ENCODE results near the gene BICDL2. TPM values are rescaled to one million over a fixed set of nuclear protein-coding genes. Genes with fewer than 3 reads are reported as not detected.

The BICDL2 gene
- total RNA-seq, 1 experiment from 2014 or later = not detected

DNA sequence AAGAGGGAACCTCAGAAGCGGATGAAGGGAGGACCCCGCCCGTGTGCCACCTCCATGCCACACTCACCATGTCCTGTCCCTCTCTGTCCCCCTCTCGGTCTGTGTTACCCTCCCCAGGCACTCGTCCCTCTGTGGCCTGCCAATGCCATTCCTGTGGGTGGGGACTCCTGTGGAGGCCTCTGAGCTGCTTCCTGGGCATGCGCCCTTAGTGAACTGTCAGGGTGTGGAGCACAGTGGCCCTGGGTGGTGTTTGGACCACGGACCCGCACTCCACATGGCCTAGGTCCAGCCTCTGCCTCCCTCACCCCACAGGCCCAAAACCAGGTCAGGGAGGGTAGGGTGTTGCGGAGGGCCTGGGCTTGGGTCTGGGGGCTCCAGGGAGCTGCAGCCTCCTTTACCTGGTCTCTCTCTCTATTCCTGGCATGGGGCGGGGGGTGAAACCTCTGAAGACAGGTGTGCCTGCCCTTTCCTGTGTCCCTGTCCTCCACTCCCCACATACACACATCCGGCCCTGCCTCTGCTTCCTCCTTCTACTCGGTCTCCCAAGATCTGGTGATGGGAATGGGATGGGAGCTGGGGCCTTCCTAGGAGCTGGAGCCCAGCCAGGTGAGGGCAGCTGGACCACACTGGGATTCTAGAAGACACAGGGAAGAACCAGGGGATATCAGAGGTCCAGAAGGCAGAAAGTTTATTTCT lies 45.0 kb downstream of the BICDL2 start:
- H3K4me1 ChIP-seq (ENCODE audit: insufficient read depth, low read length, poor library complexity, severe bottlenecking) = no peaks in the 10 kb centered on the region
- H3K27me3 ChIP-seq (replicated peaks; ENCODE audit: insufficient read depth, low read depth, low read length, poor library complexity) = peaks cover 8% of the 10 kb centered on the region
- DNase-seq (ENCODE audit: low spot score) = no peak
- ChIA-PET CTCF (no interaction called here), POLR2A (ENCODE audit: low non-redundant PET) (interaction anchor here (0.5 to 0.6 kb wide), 2 partner anchors 119 to 316 kb away, joined by 3 to 4 read pairs; no protein-coding TSS in a partner anchor)
- TF ChIP-seq EZH2 (IDR thresholded peaks at IDR 0.05; ENCODE audit: borderline replicate concordance, low read depth, low read length, poor library complexity, severe bottlenecking) (no peak), CTCF (conservative IDR thresholded peaks at IDR 0.05; ENCODE audit: low read depth, low read length) (no peak)
- no peaks in the 10 kb centered on the region for H3K36me3 ChIP-seq (ENCODE audit: insufficient read depth, low read length, poor library complexity, severe bottlenecking)
- intact Hi-C loops (cut with micrococcal nuclease; ENCODE audit: unreplicated experiment) = no loop called here
- no peak overlapping the region for H3K27ac ChIP-seq (ENCODE audit: low read depth, low read length, poor library complexity, severe bottlenecking)
- H3K4me3 ChIP-seq (ENCODE audit: low read depth, low read length, poor library complexity, severe bottlenecking) = no peak overlapping the region
- H3K9me3 ChIP-seq (ENCODE audit: low read depth, low read length, poor library complexity, severe bottlenecking) = no peaks in the 10 kb centered on the region
- no TSS peak for BruUV-seq (replicated peaks)

- Histone ChIP-seq H3K36me3 (ENCODE audit: insufficient read depth, low read length, poor library complexity, severe bottlenecking) (no peaks in the 10 kb centered on the region), H3K4me1 (ENCODE audit: insufficient read depth, low read length, poor library complexity, severe bottlenecking) (no peaks in the 10 kb centered on the region), H3K4me3 (ENCODE audit: low read depth, low read length, poor library complexity, severe bottlenecking) (no peak overlapping the region), H3K27me3 (replicated peaks; ENCODE audit: insufficient read depth, low read depth, low read length, poor library complexity) (no peaks in the 10 kb centered on the region), H3K27ac (ENCODE audit: low read depth, low read length, poor library complexity, severe bottlenecking) (no peak overlapping the region), H3K9me3 (ENCODE audit: low read depth, low read length, poor library complexity, severe bottlenecking) (no peaks in the 10 kb centered on the region)
- POLR2A ChIA-PET (ENCODE audit: low non-redundant PET) = no interaction called here
- DNase-seq (ENCODE audit: low spot score) = no peak
- no TSS peak for BruUV-seq (replicated peaks)
- TF ChIP-seq EZH2 (IDR thresholded peaks at IDR 0.05; ENCODE audit: borderline replicate concordance, low read depth, low read length, poor library complexity, severe bottlenecking) = no peak
- TF ChIP-seq CTCF (conservative IDR thresholded peaks at IDR 0.05; ENCODE audit: low read depth, low read length) = no peak
- CTCF ChIA-PET = no interaction called here
- intact Hi-C loops (cut with micrococcal nuclease; ENCODE audit: unreplicated experiment) = no loop called here
Observed at GRCh38 chr16:2990891-2991290, 45.9 kb downstream of the BICDL2 start.

DNA sequence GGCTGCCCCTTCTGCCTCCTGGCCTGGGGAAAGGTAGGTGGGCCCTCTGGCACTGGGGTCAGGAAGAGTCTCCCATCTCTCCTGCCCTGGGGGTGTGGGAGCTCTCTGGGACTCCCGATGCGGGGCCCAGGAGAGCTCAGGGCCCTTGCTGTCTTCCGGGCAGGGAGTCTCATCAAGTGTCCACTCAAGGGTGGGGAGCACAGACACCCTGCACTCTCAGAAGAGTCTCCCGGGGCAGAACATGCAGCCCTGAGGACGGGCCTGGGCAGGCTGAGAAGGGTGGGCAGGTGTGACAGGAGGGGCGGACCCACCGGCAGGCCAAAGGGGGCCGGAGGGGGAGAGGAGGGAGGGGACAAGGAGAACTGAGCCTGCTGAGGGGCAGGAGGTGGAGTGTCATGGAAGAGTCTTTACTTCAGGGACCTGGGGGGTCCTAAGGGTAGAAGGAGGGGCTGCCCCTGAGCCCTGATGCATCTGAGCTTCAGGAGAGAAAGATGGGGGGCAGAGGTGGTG lies 48.1 kb downstream of the BICDL2 start:
- POLR2A ChIA-PET (ENCODE audit: low non-redundant PET) = interaction anchor here (0.6 kb wide), 1 partner anchor 66 kb away, joined by 3 read pairs; no protein-coding TSS in a partner anchor
- Histone ChIP-seq H3K36me3 (ENCODE audit: insufficient read depth, low read length, poor library complexity, severe bottlenecking) (no peaks in the 10 kb centered on the region), H3K27ac (ENCODE audit: low read depth, low read length, poor library complexity, severe bottlenecking) (no peak overlapping the region), H3K4me3 (ENCODE audit: low read depth, low read length, poor library complexity, severe bottlenecking) (no peak overlapping the region), H3K9me3 (ENCODE audit: low read depth, low read length, poor library complexity, severe bottlenecking) (no peaks in the 10 kb centered on the region), H3K27me3 (replicated peaks; ENCODE audit: insufficient read depth, low read depth, low read length, poor library complexity) (no peaks in the 10 kb centered on the region), H3K4me1 (ENCODE audit: insufficient read depth, low read length, poor library complexity, severe bottlenecking) (no peaks in the 10 kb centered on the region)
- TF ChIP-seq CTCF (conservative IDR thresholded peaks at IDR 0.05; ENCODE audit: low read depth, low read length) (no peak), EZH2 (IDR thresholded peaks at IDR 0.05; ENCODE audit: borderline replicate concordance, low read depth, low read length, poor library complexity, severe bottlenecking) (no peak)
- BruUV-seq (replicated peaks) = no TSS peak
- intact Hi-C loops (cut with micrococcal nuclease; ENCODE audit: unreplicated experiment) = no loop called here
- CTCF ChIA-PET = no interaction called here
- DNase-seq (ENCODE audit: low spot score) = no peak

All from A673 (cell line).